Spleen (tissue), 7 donors: ENCODE results near the gene CNTLN.
A peak's percentile ranks its signal among the peaks of the same experiment; 100 is the strongest.

Experiments
- POLR2A ChIP-seq, 3 donors: fragments of 450-650 bp; IDR thresholded peaks; one replicate each; pipeline ENCODE4 v1.5.1; 2017; ENCODE audit warnings: antibody characterized with exemption in 3 of 3, mild to moderate bottlenecking in 1 of 3
- POLR2AphosphoS5 ChIP-seq, 3 donors: sonication (generic); formaldehyde crosslinking; IDR thresholded peaks; one replicate each; pipeline ENCODE4 v1.5.1; 2017; ENCODE audit warnings: antibody characterized with exemption in 3 of 3
- TF ChIP-seq, protein P1 (sequence below), 11 experiments: fragments of 200-600 bp in 7 of 11; fragments of 450-650 bp in 4 of 11; sonication (generic) in 4 of 11; IDR thresholded peaks in 8 of 11; conservative IDR thresholded peaks in 3 of 11; 1 replicate in 7 of 11; 2 replicates in 4 of 11; pipeline versions ENCODE4 v1.4.0 to v1.8.0; 2016 to 2021; ENCODE audit warnings: antibody characterized with exemption in 11 of 11, inconsistent platforms in 4 of 11, mild to moderate bottlenecking in 1 of 11
- donor health status: DM: no; HTN: no; CAD: no; lungs with moderate emphysema.
- donor health status: DM: no; HTN: no; CAD: no.
- donor health status: DM: no; HTN: no; CAD: no.

DNA sequence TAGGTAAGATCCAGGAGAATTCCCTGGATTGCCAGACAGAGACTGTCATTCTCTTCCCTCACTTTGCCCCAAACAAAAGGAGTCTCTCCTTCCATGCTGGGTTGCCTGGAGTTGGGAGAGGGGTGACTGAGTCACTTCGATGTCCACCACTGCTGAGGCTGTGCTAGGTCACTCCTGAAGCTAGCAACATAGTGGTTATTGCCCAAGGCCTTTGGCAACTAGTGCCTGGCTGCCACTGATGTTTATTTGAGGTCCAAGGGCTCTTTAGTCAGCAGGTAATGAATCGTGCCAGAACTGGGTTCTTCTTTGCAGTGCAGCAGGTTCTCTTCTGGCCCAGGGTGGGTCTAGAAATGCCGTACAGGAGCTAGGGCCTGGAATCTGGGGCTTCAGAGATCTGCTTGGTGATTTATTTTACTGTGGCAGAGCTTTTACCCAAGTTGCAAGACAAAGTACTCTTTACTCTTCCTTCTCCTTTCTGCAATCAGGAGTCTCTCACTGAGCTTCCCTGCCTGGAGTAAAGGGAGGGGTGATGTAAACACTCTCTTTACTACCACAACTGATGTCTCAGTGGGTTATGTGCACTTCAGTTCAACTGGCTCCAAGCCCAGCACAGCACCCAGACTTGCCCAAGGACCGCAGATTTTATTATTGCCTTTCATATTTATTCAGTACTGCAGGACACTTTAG, 288.3 kb downstream of the CNTLN start:
- TF ChIP-seq, protein P1, sequence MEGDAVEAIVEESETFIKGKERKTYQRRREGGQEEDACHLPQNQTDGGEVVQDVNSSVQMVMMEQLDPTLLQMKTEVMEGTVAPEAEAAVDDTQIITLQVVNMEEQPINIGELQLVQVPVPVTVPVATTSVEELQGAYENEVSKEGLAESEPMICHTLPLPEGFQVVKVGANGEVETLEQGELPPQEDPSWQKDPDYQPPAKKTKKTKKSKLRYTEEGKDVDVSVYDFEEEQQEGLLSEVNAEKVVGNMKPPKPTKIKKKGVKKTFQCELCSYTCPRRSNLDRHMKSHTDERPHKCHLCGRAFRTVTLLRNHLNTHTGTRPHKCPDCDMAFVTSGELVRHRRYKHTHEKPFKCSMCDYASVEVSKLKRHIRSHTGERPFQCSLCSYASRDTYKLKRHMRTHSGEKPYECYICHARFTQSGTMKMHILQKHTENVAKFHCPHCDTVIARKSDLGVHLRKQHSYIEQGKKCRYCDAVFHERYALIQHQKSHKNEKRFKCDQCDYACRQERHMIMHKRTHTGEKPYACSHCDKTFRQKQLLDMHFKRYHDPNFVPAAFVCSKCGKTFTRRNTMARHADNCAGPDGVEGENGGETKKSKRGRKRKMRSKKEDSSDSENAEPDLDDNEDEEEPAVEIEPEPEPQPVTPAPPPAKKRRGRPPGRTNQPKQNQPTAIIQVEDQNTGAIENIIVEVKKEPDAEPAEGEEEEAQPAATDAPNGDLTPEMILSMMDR (IDR thresholded peaks at IDR 0.05 in 8 of 11, conservative IDR thresholded peaks at IDR 0.05 in 3 of 11), result no peak
- TF ChIP-seq POLR2A (IDR thresholded peaks at IDR 0.05) (no peak), POLR2AphosphoS5 (IDR thresholded peaks at IDR 0.05) (peak in 1 of 3 donors; percentile 21)
